Muscle of arm (tissue), 12 donors: ENCODE results near the gene WDR27. TPM values are rescaled to one million over a fixed set of nuclear protein-coding genes. Genes with fewer than 3 reads are reported as not detected.

Experiments
- DNase-seq: peaks from one replicate; pipeline ENCODE4 v3.0.0-alpha.2; 2013
- polyA plus RNA-seq, 12 donors: library from polyadenylated mRNA; unstranded; fragments of 120-200 nt; gene quantifications; one replicate each; pipeline ENCODE4 v1.2.1, GENCODE V29; 2013; ENCODE audit not compliant: insufficient read length in 12 of 12

Gene WDR27
- polyA plus RNA-seq, 12 donors = 17.8 to 60.4 (median 35.3) TPM; not detected in 1

DNA sequence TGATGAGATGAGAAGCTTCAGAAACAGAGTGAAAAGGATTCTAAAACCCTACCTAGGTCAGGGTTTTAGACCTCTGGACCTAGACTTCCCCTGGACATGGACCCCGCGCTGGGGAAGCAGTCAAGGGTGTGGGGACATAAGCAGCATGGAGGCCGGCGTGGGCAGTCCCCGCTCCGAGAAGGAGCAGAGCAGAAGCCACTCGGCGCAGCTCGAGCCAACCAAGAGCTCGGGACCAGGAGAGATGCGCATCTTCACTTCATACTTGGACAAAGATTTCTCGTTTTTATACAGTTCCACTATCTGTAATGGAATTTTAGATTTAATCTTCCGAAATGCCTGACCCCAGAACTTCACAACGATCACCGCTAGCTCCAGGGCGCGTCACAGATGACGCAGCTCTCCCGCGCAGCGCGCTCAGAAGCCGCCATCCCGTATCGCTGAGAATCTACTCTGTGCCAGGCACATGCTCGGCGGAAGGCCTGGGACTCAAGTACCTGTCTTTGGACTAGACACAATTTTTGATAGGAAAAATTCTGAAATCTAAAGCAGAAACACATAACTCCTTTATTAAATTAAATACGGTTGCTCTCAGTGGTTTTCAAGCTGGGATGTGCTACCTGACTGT is 60.3 kb downstream of the WDR27 start:
- no peak for DNase-seq

DNA sequence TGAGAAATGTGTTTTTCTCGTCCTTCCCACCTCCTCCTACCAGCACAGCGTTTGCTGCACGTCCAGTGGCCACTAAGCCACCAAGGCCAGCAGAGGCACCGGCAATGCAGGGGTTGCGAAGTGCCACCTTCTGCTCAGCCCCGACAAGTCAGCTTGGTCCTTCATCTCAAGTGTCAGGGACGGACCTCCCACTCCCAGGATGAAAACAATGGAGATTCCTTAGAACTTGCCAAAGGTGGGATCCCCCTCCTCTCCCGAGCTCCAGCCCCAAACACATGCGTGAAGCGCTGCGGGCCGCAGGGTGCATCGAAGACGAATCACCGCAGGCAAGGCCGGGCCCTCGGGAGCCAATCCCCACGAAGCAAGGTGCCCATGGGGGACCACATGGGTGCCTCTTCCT is 60.8 kb downstream of the WDR27 start:
- DNase-seq = no peak

DNA sequence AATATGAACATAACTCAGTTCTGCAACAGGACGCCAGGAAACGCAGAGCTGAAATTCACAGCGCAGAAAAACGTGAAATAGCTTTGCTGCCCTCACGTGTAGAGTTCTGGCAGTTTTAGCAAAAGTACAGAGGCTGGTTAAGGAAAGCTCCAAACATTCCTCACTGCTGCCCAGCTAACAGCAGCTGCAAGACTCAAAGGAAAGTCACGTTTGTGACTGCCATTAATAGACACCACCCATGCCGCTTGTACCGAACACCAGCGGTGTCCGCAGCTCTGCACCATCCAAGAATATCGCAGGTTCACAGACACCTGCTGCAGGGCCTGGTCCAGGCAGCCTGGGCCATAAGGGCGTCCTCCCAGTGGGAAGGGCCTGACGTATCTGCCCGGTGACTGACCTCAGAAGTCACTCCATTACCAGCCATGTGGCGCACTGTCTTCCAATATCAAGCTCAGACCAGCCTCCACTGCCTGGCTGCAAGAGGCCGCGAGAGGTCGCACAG is 61.4 kb downstream of the WDR27 start:
- DNase-seq = peak; percentile 65

DNA sequence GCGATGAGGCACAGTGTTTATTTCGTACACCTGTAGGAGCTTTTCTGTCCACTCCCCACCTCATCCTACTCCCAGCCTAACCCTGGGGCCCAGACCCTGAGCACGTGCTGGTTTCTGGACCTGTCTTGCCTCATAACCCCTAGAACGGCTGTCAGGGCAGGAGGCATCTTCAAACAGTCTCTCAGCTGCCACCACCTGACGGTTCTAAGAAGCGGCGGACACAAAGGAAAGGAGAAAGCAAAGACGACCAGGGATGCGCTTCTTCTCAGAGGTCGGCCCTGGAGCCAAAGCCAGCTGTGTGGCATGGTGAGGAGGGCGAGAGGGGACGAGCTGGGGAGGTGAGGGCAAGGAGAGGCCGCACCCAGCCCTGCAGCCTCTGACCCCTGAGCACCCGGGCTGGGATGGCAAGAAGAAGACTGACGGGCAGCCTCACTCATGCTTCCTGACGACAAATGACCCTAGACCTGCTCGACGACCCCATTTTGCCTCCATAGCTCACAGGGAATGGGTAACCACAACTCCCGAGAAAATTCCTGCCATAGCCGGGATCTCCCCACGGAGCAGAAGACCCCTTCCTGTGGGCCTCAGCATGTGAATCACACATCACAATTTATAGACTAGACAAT is 62.1 kb downstream of the WDR27 start:
- no peak for DNase-seq

DNA sequence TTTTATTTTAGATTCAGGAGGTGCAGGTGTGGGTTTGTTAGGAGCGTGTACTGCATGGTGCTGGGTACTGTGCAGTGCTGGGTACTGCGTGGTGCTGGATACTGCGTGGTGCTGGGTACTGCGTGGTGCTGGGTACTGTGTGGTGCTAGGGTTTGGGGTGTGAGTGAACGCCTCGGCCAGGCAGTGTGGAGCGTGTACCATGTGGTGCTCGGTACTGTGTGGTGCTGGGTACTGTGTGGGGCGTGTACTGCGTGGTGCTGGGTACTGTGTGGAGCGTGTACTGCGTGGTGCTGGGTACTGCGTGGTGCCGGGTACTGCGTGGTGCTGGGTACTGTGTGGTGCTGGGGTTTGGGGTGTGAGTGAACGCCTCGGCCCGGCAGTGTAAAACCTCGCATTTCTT is 62.9 kb downstream of the WDR27 start:
- no peak for DNase-seq

DNA sequence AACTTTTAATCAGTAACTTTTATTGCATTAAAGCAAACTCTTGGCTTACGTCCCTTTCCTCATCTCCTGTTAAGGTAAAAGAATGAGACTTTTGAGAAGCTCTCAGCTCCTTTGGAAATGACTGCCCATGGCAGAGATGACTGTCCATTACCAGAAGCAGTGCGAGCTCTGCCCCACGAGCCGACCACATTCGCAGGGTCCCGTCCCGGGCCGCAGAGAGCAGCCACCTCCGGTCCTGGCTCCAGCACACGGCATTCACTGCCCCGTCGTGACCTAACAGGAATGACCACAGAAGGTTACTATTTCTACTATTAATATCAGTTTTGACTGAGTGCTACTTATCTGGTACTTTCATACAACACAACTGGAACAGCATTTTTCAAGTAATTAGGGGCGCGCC is 63.4 kb downstream of the WDR27 start:
- no peak for DNase-seq

DNA sequence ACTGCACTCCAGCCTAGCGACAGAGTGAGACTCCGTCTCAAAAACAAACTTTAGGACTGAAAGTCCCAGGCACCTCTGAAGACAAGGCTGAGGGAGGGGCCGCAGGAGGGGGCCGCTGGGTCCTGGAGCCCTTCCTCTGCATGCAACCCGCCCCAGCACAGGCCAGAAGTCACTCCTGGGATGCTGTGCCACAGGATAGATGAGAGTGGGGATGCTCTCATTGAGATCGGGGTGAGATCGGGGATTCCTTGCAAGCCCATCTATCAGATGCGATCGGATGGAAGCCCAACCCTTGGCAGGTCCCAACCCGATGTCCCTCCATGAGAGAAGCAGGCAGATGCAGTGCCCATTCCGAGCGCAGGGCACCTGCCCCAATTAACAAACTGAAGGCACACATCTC is 66.5 kb downstream of the WDR27 start:
- no peak for DNase-seq

DNA sequence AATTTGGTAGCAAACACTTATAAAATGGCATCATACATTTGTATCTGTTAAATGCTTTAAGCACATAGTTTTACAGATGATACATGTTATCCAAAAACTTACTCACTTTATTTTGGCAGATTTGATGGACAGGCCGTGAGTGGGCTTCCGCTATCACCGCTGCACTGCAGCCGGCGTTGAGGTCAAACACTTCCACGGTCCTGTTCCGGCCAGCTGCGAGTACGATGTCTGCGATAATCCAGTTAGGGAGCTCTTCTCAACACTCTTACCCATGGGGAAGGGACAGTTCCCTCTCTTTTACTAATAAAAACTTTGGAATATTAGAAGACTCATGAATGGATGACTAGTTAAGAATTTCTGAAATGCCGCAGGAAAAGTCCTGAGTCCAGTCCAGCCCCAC is 69.0 kb downstream of the WDR27 start:
- DNase-seq = no peak

DNA sequence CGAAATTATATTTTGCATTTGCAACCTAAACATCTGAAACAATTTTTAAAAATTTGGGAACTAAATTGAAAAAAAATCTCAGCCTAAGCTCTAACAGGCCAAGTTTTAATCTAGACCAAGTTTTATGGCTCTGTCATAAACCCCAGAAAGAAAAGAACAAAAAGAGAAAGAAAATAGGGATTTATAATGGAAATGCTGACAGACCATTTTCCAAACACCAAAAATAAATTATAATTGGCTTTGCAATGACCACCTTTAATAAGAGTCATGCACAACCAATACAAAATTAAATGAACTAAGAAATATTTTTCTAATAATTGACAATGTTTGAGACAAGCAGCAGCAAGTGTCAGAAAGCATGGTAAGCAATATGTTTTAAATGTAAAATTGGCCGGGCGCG is 72.6 kb downstream of the WDR27 start:
- no peak for DNase-seq

DNA sequence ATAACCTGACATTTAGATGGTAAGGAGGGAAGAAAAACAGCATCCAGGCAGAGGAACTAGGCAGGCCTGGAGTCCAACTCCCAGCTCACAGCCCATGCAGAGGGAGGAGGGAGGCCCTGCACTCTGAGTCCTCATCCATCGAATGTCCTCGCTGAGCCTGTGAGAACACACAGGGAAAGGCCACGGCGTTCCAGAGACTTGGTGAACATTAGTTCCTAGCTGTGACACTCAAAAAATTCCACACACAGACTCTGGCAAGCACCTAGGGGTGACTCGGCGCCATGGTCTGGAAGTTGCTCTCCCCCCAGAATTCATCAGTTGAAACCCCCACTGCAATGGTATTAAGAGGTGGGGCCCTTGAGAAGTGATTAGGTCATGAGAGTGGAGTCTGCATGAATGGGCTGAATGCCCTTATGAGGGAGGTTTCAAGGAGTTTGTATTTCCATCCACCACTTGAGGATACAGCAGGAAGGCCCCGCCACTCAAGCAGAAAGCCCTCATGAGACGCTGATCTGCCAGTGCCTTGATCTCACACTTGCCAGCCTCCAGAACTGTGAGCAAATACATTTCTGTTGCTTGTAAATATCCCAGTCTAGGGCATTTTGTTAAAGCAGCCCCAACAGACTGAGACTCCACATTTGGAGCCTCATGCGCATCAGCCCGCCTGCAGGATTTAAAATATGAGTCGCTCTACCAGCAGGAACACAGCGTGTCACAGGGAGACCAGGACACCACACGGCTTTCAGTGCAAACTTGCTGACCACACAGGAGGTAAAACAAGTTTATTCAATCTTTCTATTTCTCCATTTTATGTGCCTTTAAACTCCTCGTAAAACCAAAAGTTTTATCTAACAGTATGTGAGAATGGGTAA is 73.9 kb downstream of the WDR27 start:
- DNase-seq = no peak

DNA sequence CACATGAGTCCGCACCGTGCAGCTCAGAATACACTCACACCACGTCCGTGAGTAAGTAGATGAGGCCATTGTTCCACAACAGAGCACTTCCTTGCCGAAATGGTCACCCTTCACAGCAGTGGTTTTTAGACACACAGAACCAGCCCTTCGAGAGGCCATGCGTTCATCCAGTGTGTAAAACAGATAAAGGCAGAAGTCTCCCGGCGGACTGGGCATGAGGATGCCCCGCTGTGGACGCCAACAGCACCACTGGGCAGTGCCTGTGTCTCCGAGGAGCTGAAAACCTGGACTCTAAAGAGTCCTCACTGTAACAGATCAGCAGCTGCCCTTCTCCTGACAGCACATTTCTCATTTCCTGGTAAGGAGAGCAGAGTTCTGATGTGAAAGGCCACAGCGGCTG is 75.2 kb downstream of the WDR27 start:
- DNase-seq = no peak

DNA sequence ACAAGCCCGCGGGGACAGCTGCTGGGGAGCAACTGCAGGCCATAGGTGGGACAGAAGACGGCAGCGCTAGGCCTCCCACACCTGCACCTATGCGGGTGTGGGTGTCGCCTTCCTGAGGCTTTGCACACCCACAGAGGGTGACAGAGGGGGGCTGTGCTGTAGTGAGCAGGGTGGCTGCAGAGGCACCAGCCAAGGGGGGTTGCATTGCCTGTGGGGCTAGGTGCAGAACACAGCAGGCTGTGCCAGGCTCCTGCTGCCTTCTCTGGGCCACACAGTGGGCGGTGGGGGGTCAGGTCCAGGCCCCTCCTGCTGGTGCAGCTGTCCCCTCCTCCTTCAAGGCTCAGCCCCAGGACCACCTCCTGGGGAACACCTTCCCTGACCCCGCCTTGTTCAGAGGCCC is 75.7 kb downstream of the WDR27 start:
- DNase-seq = no peak

DNA sequence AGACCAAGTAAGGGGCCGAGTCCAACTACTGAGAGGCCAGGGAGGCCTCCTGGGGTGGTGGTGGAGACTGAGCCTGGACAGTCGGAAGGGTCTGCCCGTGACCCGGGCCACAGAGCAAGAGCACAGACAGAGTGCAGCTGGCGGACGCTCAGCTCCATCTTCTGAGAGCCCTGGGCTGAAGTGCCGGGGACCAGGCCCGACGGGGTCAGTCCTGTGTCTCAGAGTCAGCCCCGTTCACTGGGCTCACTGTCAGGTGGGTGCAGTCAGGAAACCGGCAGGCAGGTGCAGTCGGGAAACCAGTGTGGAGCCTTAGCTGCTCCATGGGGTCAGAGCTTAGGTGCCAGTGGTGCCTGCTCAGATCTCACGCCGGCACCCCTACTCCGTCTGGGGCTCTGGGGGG is 76.5 kb downstream of the WDR27 start:
- DNase-seq = no peak

DNA sequence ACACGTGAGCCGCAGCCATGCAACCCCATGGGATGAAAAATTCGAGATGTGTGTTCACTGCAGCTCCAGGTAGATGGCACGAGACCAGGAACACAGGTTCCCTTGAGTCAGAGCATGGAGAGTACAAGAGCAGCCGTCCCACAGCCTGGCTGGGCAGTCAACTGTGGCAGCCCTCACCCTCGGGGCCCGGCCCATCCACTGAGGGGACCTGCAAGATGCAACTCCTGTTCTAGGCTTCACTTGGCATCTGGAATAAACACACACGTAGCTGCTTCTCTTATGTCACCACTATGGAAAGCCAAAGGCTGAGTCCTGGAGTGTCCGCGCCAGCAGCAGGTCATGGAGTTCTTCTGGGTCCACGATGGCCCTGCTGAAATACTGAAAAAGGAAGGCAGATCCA is 77.0 kb downstream of the WDR27 start:
- DNase-seq = no peak

DNA sequence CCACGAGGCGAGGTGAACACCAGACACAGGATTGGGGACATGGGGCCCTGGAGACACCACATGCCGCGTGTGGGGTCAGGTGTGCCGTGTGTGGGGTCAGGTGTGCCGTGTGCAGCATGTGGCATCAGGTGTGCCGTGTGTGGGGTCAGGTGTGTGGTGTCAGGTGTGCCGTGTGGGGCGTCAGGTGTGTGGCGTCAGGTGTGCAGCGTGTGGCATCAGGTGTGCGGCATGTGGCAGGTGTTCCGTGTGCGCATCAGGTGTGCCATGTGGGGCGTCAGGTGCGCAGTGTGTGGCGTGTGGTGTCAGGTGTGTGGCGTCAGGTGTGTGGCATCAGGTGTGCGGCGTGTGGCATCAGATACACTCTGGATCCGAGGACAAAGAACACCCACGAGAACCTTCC is 77.9 kb downstream of the WDR27 start:
- DNase-seq = no peak

DNA sequence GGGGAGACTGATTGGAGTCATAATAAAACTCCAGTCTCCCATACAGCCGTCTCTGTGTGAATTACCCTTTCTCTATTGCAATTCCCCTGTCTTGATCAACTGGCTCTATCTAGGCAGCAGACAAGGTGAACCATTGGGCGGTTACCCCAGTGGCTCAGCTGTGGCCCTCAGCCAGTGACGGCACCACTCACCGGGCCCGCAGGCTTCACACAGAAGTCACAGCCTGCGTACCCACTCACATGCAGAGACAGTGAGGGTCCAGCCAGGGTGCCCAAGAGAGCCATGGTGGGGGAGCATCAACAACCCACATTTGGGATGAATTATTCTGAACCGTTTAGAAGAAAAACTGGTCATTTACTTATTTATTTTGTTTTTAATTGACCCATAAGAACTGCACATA is 78.5 kb downstream of the WDR27 start:
- no peak for DNase-seq

DNA sequence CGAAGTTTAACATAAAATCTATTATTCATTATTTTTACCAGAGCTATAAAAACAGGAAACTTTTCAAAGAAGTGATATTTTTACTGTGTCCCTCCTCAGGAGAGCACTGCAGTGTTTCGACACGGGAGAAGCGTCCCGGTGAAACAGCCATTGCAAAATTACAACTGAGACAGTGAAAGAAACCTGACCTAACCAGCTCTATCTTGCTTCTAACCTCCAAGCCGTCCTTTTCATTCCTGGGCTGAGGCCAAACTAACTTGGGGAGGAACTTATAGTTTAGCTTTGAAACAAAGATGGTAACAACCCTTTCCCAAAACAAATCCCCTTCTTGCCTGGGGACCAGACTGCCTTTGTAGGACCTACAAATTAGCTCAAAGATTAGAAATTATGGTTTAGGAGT is 79.2 kb downstream of the WDR27 start:
- DNase-seq = no peak

DNA sequence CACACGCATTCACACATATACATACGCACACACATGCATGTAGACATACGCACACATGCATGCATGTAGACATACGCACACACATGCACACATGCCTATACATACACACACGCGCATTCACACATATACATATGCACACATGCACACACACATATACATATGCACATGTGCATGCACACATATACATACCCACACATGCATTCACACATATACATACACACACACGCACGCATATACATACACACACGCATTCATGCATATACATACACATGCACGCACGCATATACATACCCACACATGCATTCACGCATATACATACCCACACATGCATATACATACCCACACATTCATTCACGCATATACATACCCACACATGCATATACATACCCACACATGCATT is 80.5 kb downstream of the WDR27 start:
- no peak for DNase-seq

DNA sequence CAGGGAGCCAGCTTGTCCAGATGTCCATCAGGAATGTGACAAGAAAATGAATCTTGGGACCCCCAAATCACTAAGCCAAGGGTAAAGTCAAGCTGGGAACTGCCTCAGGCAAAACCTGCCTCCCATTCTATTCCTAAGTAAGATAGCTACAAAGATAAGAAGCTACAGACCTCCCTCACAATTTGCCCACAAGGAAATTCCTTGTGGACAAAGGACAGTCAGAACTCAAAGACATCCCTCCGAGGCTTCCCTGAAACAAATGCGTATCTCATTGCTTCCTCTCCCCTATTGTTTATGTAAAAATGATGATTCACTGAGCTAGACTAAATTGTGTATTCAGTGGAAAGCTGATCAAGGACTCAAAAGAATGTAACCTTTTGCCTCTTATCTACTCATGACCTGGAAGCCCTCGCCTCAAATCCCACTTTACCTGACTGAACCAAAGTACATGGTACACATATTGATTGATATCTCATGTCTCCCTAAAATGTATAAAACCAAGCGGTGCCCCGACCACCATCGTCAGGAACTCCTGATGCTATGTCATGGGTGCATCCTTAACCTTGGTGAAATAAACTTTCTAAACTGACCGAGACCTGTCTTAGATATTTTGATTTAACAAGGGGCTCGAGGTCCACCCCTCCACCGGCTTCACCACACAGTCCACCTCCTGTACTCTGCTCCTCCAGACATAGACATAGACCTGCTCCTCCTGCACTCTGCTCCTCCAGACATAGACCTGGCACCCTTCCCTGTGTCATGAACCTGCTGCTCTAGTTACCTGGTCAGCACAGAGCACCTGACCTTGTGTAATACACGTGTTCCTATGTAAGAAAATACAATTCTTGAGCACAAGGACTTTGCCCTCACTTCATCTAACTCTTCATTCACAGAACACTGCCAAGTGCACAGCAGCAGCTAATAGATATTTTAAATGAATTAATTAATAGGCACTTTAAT is 81.4 kb downstream of the WDR27 start:
- DNase-seq = no peak

DNA sequence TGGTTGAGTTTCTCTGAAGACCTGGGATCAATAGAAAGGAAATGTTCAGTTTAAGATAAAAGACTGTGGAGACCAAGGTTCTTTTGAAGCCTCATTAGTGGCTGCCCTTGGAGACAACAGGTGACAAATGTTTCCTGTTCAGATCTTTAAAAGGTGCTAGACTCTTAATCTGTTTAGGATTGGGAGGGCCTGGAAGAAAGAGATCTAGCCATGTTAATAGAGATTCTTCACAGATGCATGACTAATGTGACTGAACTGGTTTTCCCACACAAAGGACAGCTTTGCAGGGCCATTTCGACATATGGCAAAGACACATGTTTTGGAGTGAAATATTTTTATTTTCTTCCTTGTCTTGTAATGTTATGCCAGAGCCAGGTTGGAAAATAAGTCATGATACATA is 82.2 kb downstream of the WDR27 start:
- DNase-seq = no peak
